ENCODE results near the gene GAS2. TPM values are rescaled to one million over a fixed set of nuclear protein-coding genes. Genes with fewer than 3 reads are reported as not detected.

The GAS2 gene
- total RNA-seq, 1 donor from 2014 or later, result 3.2 TPM

- DNase-seq (ENCODE audit: extremely low spot score in 2 of 2), result no peak
- no peak overlapping the region for H3K4me3 ChIP-seq
- H3K9me3 ChIP-seq, result no peaks in the 10 kb centered on the region
- no peaks in the 10 kb centered on the region for H3K36me3 ChIP-seq
- intact Hi-C loops (cut with DNase I), result no loop called here
- TF ChIP-seq POLR2A (IDR thresholded peaks at IDR 0.05) (no peak), POLR2AphosphoS5 (IDR thresholded peaks at IDR 0.05; ENCODE audit: insufficient read depth in 1 of 2, low read depth in 1 of 2) (no peak)
- TF ChIP-seq, protein P1, sequence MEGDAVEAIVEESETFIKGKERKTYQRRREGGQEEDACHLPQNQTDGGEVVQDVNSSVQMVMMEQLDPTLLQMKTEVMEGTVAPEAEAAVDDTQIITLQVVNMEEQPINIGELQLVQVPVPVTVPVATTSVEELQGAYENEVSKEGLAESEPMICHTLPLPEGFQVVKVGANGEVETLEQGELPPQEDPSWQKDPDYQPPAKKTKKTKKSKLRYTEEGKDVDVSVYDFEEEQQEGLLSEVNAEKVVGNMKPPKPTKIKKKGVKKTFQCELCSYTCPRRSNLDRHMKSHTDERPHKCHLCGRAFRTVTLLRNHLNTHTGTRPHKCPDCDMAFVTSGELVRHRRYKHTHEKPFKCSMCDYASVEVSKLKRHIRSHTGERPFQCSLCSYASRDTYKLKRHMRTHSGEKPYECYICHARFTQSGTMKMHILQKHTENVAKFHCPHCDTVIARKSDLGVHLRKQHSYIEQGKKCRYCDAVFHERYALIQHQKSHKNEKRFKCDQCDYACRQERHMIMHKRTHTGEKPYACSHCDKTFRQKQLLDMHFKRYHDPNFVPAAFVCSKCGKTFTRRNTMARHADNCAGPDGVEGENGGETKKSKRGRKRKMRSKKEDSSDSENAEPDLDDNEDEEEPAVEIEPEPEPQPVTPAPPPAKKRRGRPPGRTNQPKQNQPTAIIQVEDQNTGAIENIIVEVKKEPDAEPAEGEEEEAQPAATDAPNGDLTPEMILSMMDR (IDR thresholded peaks at IDR 0.05), result no peak
- no peaks in the 10 kb centered on the region for H3K27me3 ChIP-seq
- no peaks in the 10 kb centered on the region for H3K4me1 ChIP-seq
- no peak overlapping the region for H3K27ac ChIP-seq
Observed at GRCh38 chr11:22802861-22803260, 136.4 kb downstream of the GAS2 start.

DNA sequence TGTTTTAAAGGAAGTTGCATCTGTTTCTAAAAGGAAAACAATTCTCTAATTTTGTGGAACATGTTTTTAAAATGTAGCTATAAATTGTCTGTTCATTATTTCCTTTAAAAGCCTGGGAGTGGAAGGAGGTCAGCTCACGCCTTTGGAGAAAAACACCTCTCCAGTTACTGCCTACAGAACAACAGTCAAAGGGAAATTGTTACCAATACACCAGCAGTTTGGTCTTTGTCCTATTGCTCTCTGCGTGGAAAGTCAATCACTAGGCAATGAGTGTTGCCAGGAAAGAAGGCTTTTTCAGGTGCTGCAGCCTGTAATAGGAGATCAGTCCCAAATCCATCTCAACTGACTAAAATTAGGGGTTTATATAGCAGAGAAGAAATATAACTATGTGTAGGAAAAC, 141.0 kb downstream of the GAS2 start:
- TF ChIP-seq, protein P1 (IDR thresholded peaks at IDR 0.05), result no peak
- no peak for TF ChIP-seq POLR2AphosphoS5 (IDR thresholded peaks at IDR 0.05; ENCODE audit: insufficient read depth in 1 of 2, low read depth in 1 of 2)

GRCh38 chr11:22807855-22808570, 141.6 kb downstream of the GAS2 start:
- no peak overlapping the region for H3K27ac ChIP-seq
- H3K9me3 ChIP-seq, result no peaks in the 10 kb centered on the region
- H3K4me3 ChIP-seq, result no peak overlapping the region
- TF ChIP-seq POLR2AphosphoS5 (IDR thresholded peaks at IDR 0.05; ENCODE audit: insufficient read depth in 1 of 2, low read depth in 1 of 2), result no peak
- TF ChIP-seq, protein P1 (IDR thresholded peaks at IDR 0.05), result no peak
- no peak for TF ChIP-seq POLR2A (IDR thresholded peaks at IDR 0.05)
- intact Hi-C loops (cut with DNase I), result no loop called here
- H3K4me1 ChIP-seq, result no peaks in the 10 kb centered on the region
- no peak for DNase-seq (ENCODE audit: extremely low spot score in 2 of 2)
- H3K36me3 ChIP-seq, result no peaks in the 10 kb centered on the region
- no peaks in the 10 kb centered on the region for H3K27me3 ChIP-seq

More for the DNA sequence above, 141.0 kb downstream of the GAS2 start:
- H3K9me3 ChIP-seq, result no peaks in the 10 kb centered on the region
- DNase-seq (ENCODE audit: extremely low spot score in 2 of 2), result no peak
- intact Hi-C loops (cut with DNase I), result no loop called here
- H3K27me3 ChIP-seq, result no peaks in the 10 kb centered on the region
- no peaks in the 10 kb centered on the region for H3K4me1 ChIP-seq
- H3K27ac ChIP-seq, result no peak overlapping the region
- H3K36me3 ChIP-seq, result no peaks in the 10 kb centered on the region
- no peak overlapping the region for H3K4me3 ChIP-seq

- no peaks in the 10 kb centered on the region for H3K9me3 ChIP-seq
- no peak overlapping the region for H3K27ac ChIP-seq
- no peaks in the 10 kb centered on the region for H3K27me3 ChIP-seq
- no peaks in the 10 kb centered on the region for H3K4me1 ChIP-seq
- no peaks in the 10 kb centered on the region for H3K36me3 ChIP-seq
- no peak for TF ChIP-seq POLR2A (IDR thresholded peaks at IDR 0.05)
- no peak for TF ChIP-seq POLR2AphosphoS5 (IDR thresholded peaks at IDR 0.05; ENCODE audit: insufficient read depth in 1 of 2, low read depth in 1 of 2)
- TF ChIP-seq, protein P1 (IDR thresholded peaks at IDR 0.05), result no peak
- intact Hi-C loops (cut with DNase I), result no loop called here
- DNase-seq (ENCODE audit: extremely low spot score in 2 of 2), result no peak
- H3K4me3 ChIP-seq, result no peak overlapping the region
Observed at GRCh38 chr11:22808571-22809197, 142.3 kb downstream of the GAS2 start.

- Histone ChIP-seq H3K27ac (no peak overlapping the region), H3K4me1 (no peaks in the 10 kb centered on the region), H3K36me3 (no peaks in the 10 kb centered on the region), H3K9me3 (no peaks in the 10 kb centered on the region), H3K27me3 (no peaks in the 10 kb centered on the region), H3K4me3 (no peak overlapping the region)
- intact Hi-C loops (cut with DNase I), result no loop called here
- TF ChIP-seq POLR2AphosphoS5 (IDR thresholded peaks at IDR 0.05; ENCODE audit: insufficient read depth in 1 of 2, low read depth in 1 of 2) (no peak), POLR2A (IDR thresholded peaks at IDR 0.05) (no peak)
- TF ChIP-seq, protein P1 (IDR thresholded peaks at IDR 0.05), result no peak
- DNase-seq (ENCODE audit: extremely low spot score in 2 of 2), result no peak
Observed at GRCh38 chr11:22809893-22810292, 143.5 kb downstream of the GAS2 start.
